Smooth muscle cell (in vitro differentiated cells): ENCODE measurements around the gene SPNS2. TPM values are rescaled to one million over a fixed set of nuclear protein-coding genes. Genes with fewer than 3 reads are reported as not detected.
A peak's percentile ranks its signal among the peaks of the same experiment; 100 is the strongest.

Experiments
- DNase-seq: peaks from one replicate; lab custom pipeline; 2025; ENCODE audit not compliant: unreplicated experiment; lab: John Stamatoyannopoulos, UW
- H2AFZ ChIP-seq: fragments of 200-600 bp; sonication (generic); 2 replicates; pipeline ENCODE4 v1.6.0; 2016; ENCODE audit warnings: antibody characterized with exemption, low read depth, mild to moderate bottlenecking
- H3F3A ChIP-seq: fragments of 200-600 bp; sonication (generic); 2 replicates; pipeline ENCODE4 v1.6.0; 2017; ENCODE audit warnings: antibody characterized with exemption, low read depth
- H3K27ac ChIP-seq: fragments of 200-600 bp; sonication (generic); 2 replicates; pipeline ENCODE4 v1.5.1; 2016; ENCODE audit warnings: low read depth, mild to moderate bottlenecking
- H3K27me3 ChIP-seq: fragments of 200-600 bp; sonication (generic); 2 replicates; pipeline ENCODE4 v1.6.1; 2016; ENCODE audit warnings: low read depth, mild to moderate bottlenecking
- H3K36me3 ChIP-seq: fragments of 200-600 bp; sonication (generic); 2 replicates; pipeline ENCODE4 v1.5.1; 2016; ENCODE audit warnings: low read depth
- H3K4me1 ChIP-seq: fragments of 200-600 bp; sonication (generic); 2 replicates; pipeline ENCODE4 v1.5.1; 2016; ENCODE audit warnings: low read depth
- H3K4me2 ChIP-seq: fragments of 200-600 bp; sonication (generic); 2 replicates; pipeline ENCODE4 v1.6.0; 2016; ENCODE audit warnings: mild to moderate bottlenecking
- H3K4me3 ChIP-seq: fragments of 200-600 bp; sonication (generic); 2 replicates; pipeline ENCODE4 v1.5.1; 2016; ENCODE audit warnings: mild to moderate bottlenecking
- H3K79me2 ChIP-seq: fragments of 200-600 bp; sonication (generic); 2 replicates; pipeline ENCODE4 v1.6.0; 2016; ENCODE audit warnings: low read depth, mild to moderate bottlenecking
- H3K9ac ChIP-seq: fragments of 200-600 bp; sonication (generic); 2 replicates; pipeline ENCODE4 v1.6.0; 2016; ENCODE audit warnings: low read depth
- H3K9me3 ChIP-seq: fragments of 200-600 bp; sonication (generic); replicated peaks from 2 replicates; pipeline ENCODE4 v1.5.1; 2016; ENCODE audit warnings: low read depth
- H4K20me1 ChIP-seq: fragments of 200-600 bp; sonication (generic); 2 replicates; pipeline ENCODE4 v1.6.0; 2016; ENCODE audit warnings: low read depth
- CTCF ChIP-seq: fragments of 200-600 bp; sonication (generic); IDR thresholded peaks from 2 replicates; pipeline ENCODE4 v1.5.1; 2017; ENCODE audit warnings: borderline replicate concordance, mild to moderate bottlenecking, antibody characterized with exemption; ENCODE audit not compliant: insufficient read depth, poor library complexity, severe bottlenecking
- WGBS: methylation state at CpG from one replicate; pipeline ENCODE4 v1.1.7; 2016; ENCODE audit warnings: low lambda C conversion rate; 5-methylcytosine and 5-hydroxymethylcytosine counted together
- polyA plus RNA-seq: library from polyadenylated mRNA; unstranded; fragments of >200 nt; fragmentation: Nextera tagmentation; extraction: Ambion mirVana; gene quantifications from 2 replicates; pipeline ENCODE4 v1.2.1, GENCODE V29; 2016
- total RNA-seq: library from RNA; depleted of rRNA; stranded (reverse); fragments of >200 nt; gene quantifications from 2 replicates; pipeline ENCODE4 v1.2.3, GENCODE V29; 2014

Gene SPNS2
- total and polyA plus RNA-seq, 2 experiments from 2014 or later: 5.1 to 16.5 TPM

GRCh38 chr17:4534515-4534914 lies 35.8 kb downstream of the SPNS2 start:
- H3K4me2 ChIP-seq: no peak overlapping the region
- H2AFZ ChIP-seq: no peak overlapping the region
- H3F3A ChIP-seq: no peaks in the 10 kb centered on the region
- H3K9ac ChIP-seq: no peak overlapping the region
- peaks cover 3% of the 10 kb centered on the region for H4K20me1 ChIP-seq
- no peaks in the 10 kb centered on the region for H3K9me3 ChIP-seq
- no peaks in the 10 kb centered on the region for H3K79me2 ChIP-seq
- no peak overlapping the region for H3K27ac ChIP-seq
- no peak overlapping the region for H3K4me3 ChIP-seq
- TF ChIP-seq CTCF: no peak
- H3K36me3 ChIP-seq: no peaks in the 10 kb centered on the region
- DNase-seq: no peak
- H3K4me1 ChIP-seq: peaks cover 4% of the 10 kb centered on the region
- no peaks in the 10 kb centered on the region for H3K27me3 ChIP-seq
- WGBS: 93% methylated on average over 16 of the region's 17 CpGs

DNA sequence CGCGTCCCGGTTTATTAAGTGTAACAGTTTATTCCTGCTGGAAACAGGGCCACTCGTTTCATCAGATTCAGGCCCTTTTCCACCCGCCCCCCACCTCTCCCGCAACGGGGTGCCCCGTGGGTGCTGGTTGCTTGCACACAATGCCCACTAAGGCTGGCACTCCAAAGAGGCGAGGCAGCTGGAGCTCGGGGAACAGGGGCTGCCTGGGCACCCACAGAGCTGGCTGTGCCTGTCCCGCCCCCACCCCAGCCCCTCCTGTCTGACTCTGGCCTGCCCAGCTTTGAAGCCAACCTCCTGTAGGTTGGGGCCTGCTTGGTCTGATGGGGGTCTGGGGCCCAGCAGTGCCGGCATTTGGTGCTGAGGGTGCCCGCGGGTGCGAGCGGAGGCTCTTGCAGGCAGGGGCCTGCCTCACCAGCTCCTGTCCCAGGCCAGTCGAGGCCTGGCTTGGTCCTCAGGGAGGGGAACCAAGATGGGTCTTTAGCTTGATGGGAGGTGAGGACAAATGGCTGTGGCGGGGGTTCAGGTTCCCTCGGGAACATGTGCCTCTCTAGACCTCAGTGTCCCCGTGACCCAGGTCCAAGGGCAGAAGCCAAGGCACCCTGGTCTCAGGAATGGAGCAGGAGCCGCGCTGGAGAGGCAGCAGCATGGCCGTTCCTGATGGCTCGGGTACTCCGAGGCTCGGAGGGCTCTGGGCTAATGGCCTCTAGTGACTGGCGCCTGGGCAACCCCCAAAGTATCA lies 36.4 kb downstream of the SPNS2 start:
- H3K36me3 ChIP-seq: no peaks in the 10 kb centered on the region
- H3K4me2 ChIP-seq: no peak overlapping the region
- no peak overlapping the region for H3K9ac ChIP-seq
- H3K27me3 ChIP-seq: no peaks in the 10 kb centered on the region
- H3K9me3 ChIP-seq: no peaks in the 10 kb centered on the region
- WGBS: 91% methylated on average over 27 of the region's 27 CpGs
- peaks cover 3% of the 10 kb centered on the region for H4K20me1 ChIP-seq
- no peak for TF ChIP-seq CTCF
- no peak overlapping the region for H3K27ac ChIP-seq
- no peak overlapping the region for H3K4me3 ChIP-seq
- peaks cover 4% of the 10 kb centered on the region for H3K4me1 ChIP-seq
- no peaks in the 10 kb centered on the region for H3F3A ChIP-seq
- H3K79me2 ChIP-seq: no peaks in the 10 kb centered on the region
- H2AFZ ChIP-seq: no peak overlapping the region
- no peak for DNase-seq

GRCh38 chr17:4535667-4536258 lies 37.1 kb downstream of the SPNS2 start:
- 80% methylated on average over 3 of the region's 19 CpGs for WGBS
- Histone ChIP-seq H3K9ac (no peak overlapping the region), H3F3A (no peaks in the 10 kb centered on the region), H3K36me3 (no peaks in the 10 kb centered on the region), H3K4me1 (peaks cover 4% of the 10 kb centered on the region), H3K27ac (no peak overlapping the region), H3K4me2 (peak overlapping the region; percentile 76), H2AFZ (no peak overlapping the region), H3K4me3 (peak overlapping the region; percentile 21), H3K27me3 (no peaks in the 10 kb centered on the region), H4K20me1 (peaks cover 3% of the 10 kb centered on the region), H3K9me3 (no peaks in the 10 kb centered on the region), H3K79me2 (no peaks in the 10 kb centered on the region)
- no peak for DNase-seq
- no peak for TF ChIP-seq CTCF
